Stimulated activated CD8-positive, alpha-beta memory T cell treated with anti-CD3 and anti-CD28 coated beads, Interleukin-12 subunit alpha, Interleukin-12 subunit beta, amount 100 ng/mL, for 4 hours (primary cell): Measurements from ENCODE around the gene SLC39A3.
A peak's percentile ranks its signal among the peaks of the same experiment; 100 is the strongest.

Source experiments
- DNase-seq: peaks from one replicate; pipeline ENCODE4 v3.0.0-alpha.2; 2020; ENCODE audit warnings: low read depth

SLC39A3 gene

GRCh38 chr19:2702170-2703076 is 37.4 kb downstream of the SLC39A3 start, which contains the start of gene GNG7:
Gene GNG7, minus strand, starts transcription at chr19:2702694. Its CDS starts 182,006 bp downstream, at chr19:2520688.
- DNase-seq = peak; percentile 90

DNA sequence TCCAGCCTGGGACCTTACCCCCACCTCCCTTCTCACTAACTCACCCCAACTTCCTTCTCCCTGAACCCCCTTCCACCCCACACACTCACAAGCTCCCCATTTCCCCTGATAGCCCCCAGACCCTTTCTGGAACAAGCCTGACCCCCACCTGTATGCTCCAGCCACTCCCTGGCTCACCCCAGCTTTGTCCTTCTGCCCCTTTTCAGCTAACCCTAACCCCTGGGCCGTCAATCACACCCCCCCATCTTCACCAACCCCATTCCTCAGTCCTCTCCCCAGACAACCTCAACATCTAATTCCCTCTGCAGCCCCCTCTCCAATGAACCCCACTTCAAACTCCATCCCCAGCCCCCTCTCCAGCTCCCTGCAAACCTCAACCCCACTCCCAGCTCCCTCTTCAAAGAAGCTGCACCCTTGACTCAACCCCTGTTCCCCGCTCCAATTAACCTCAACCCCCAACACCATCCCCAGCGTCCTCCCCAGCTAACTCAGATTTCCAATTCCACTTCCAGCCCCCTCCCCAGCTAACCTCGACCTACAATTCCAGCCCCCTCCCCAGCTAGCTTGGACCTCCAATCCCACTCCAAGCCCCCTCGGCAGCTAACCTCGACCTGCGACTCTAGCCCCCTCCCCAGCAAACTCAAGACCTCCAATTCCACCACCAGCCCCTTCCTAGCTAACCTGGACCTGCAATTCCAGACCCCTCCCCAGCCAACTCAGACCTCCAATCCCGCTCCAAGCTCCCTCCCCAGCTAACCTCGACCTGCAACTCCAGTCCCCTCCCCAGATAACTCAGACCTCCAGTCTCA is 38.3 kb downstream of the SLC39A3 start:
- no peak for DNase-seq

GRCh38 chr19:2700660-2701360 is 39.0 kb downstream of the SLC39A3 start:
- no peak for DNase-seq

DNA sequence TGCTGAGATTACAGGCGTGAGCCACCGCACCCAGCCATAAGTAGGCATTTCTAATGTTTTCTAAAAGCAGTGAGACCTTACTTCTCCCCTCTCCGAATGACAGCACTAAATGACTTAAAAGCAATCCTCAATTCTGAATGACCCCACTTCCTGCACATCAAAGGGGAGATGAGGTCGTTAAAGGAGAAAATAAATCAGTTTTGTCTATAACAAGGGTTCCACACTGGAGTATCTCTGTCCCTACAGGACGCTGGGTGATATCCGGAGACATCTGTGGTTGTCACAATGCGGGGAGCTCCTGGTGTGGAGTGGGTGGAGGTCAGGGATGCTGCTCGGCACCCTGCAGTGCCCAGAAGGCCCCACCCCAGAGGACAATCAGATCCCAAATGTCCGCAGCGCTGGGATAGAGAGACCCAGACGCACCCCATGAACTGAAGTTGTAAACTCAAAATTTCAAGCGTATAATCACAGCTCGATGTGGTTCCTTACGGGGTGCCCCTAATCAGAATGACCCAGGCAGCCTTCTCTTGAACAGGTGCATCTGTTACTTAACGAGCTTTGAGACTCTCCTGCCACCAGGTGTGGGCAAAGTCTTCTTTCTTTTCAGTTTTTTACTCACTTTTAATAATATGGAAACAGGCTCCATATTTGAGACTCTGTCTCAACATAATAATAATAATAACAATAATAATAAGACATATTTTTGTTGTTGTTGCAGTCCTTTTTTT is 40.2 kb downstream of the SLC39A3 start:
- no peak for DNase-seq

GRCh38 chr19:2694196-2694595 is 45.6 kb downstream of the SLC39A3 start:
- no peak for DNase-seq

- no peak for DNase-seq
These were observed 46.2 kb downstream of the SLC39A3 start for GRCh38 chr19:2693492-2694160.

GRCh38 chr19:2691951-2692350 is 47.9 kb downstream of the SLC39A3 start:
- no peak for DNase-seq

DNA sequence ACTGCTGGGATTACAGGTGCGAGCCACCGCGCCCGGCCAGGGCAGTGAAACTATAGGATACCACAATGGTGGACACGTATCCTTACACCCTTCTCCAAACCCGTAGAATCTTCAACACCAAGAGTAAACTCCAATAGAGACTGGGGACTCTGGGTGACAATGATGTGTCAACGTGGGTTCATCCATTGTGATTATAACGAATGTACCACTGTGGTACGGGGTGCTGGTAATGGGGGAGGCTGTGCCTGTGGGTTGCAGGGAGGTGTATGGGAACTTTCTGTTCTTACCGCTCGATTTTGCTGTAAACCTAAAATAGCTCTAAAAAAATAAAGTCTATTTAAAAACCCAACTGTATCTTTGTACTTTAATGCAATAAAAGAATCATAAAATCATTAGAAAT is 49.0 kb downstream of the SLC39A3 start:
- DNase-seq = no peak

DNA sequence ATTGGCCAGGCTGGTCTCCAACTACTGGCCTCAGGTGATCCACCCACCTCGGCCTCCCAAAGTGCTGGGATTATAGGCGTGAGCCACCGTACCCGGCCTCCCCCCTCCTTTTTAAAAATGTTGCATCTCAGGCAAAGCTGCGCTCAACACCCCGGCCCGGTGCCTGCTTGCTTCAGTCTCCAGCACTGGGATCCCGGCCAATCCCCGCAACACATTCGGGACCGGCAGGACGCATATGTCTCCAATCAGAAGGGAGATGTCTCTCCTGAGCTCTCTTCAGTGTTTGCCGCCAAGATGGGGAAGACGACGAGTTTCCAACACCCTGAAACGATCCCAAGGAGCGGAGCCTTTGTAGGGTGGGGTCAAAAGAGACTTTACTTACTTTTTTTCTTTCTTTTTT is 53.5 kb downstream of the SLC39A3 start:
- no peak for DNase-seq

GRCh38 chr19:2685204-2685704 is 54.6 kb downstream of the SLC39A3 start:
- DNase-seq = no peak

DNA sequence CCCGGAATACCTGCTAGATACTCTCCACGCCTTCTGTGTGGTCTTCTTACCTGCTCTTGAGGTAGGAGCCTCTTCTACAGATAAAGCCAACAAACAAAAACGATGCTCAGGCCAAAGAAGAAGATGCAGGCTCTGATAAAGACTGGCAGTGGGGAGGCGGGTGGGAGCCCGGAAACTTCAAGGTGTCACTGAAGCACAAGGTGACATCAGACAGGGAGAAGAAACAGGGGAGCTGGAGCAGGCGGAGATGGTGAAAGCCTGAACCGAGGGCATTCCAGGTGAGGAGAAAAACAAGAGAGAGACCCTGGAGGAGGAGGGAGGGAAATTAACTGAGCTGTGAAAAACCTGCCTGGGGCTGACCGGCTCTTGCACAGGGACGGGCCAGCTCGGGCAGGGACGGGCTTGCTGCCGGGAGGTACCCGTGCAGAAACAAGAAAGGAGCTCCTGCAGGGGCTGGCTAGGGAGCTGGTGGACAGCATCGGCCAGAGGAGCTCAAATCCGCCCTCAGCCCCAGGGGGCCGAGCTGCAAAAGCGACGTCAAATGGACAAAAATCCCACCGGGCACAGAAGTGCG is 56.3 kb downstream of the SLC39A3 start:
- DNase-seq = no peak
